ENCODE data around the gene SLC44A4.
"Not testable (repeated sequence)": the region's sequence is repeated elsewhere in the genome, so short reads cannot be mapped to it uniquely, and the experiment has no call there.

SLC44A4 gene

DNA sequence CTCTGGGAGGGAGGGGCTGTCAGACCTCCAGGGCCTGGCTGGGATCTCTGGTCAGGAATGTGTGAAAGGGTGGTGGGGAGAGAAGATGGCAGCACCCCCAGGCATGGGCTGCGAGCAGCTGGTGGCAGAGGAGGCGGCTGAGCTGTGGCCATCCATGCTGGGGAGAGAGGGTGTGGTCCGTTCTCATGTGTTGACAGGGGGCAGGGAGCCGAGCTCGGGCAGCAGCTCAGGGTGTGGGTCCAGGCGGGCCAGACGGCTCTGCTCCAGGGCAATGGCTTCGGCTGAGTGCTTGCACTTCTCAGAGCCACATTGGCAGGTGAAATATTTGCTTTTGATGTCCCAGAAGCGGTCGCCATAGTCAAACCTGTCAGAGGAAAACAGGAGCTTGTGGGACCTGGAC, 1.1 kb upstream of the SLC44A4 start:
- DNase-seq (ENCODE audit: low spot score) = no peak

DNA sequence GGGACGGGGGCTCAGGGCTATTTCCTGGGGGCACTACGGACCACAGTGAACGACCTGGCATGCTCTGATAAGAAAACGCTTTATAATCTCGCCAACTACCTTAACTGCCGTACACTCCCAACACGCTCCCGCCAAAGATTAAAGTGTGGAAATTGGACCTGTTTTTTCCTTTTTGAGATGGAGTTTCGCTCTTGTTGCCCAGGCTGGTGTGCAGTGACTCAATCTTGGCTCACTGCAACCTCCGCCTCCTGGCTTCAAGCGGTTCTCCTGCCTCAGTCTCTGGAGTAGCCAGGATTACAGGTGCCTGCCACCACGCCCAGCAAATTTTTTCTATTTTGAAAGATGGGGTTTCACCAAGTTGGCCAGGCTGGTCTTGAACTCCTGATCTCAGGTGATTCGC, 346 bp upstream of the SLC44A4 start:
- DNase-seq (ENCODE audit: low spot score) = no peak

DNA sequence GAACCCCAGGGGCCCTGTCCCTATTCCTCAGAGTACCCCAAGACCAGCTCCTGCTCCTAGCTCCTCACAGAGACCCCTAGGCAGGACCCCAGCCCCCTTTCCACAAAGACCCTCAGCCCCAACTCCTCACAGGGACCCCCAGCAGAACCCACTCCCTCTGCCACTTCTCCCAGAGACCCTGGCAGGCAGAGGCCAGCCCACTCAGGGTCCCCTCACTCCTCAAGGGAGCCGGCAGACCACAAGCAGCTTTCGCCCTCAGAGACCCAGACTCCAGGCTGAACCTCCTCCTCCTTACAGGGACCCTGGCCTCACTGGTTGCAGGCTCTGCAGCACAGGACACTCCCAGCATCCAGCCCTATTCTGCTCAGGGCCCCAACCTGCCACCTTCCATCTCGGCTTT, 575 bp downstream of the SLC44A4 start:
- no peak for DNase-seq (ENCODE audit: low spot score)

DNA sequence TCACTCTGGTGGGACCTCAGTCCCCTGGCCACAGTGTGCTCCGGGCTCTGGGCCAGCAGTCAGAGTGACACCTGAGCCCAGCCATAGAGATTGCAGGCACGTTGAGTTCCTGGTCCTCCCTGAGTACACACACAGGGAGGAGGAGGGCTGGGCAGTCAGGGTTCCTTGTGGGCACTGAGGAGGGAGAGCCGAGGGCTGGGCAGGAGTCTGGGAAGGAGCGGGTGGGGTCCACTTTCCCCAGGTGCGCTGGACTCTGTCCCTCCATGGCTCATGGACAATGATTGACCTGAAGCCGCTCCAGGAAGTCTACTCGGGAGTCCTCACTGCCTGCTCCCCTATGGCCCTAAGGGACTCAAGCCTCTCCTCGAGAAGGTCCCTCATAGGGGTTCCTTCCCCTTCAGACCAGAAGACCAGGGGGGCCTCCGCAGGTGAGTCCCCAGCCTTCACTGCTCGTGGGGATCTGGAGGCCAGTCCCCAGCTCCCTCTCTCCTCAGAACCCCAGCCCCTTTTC, 1.1 kb downstream of the SLC44A4 start:
- DNase-seq (ENCODE audit: low spot score) = no peak

DNA sequence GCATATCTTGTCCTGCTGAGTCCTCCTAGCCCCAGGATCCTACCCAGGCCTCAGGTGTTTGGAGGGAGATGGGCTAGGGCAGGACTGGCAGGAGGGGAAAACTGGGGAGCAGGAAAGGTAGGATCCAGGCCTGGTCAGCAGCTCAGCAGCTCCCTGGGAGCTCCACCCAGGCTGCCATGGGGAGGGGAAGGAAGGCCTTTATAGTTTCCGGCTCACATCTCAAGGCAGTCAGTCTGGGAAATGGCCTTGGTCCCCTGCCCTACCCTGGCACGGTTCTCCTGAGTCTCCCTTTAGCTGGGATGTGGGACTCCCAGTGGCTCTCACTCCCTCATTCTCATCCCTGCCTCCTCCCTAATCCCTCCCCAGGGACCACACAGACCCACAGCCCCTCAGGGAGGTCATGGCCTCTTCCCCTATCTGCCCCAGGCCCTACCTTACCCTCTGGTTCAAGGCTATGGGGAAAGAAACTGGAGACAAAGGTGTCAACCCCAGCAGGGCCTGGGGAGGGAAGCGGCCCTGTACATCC, 1.6 kb downstream of the SLC44A4 start:
- no peak for DNase-seq (ENCODE audit: low spot score)

- DNase-seq (ENCODE audit: low spot score) = no peak
Measured at GRCh38 chr6:31876357-31876756, 2.4 kb downstream of the SLC44A4 start.

GRCh38 chr6:31875877-31876276, 2.9 kb downstream of the SLC44A4 start:
- no peak for DNase-seq (ENCODE audit: low spot score)

- DNase-seq (ENCODE audit: low spot score) = no peak
Measured at GRCh38 chr6:31874836-31875572, 3.8 kb downstream of the SLC44A4 start.

GRCh38 chr6:31874084-31874670, 4.6 kb downstream of the SLC44A4 start:
- no peak for DNase-seq (ENCODE audit: low spot score)

GRCh38 chr6:31871046-31871659, 7.6 kb downstream of the SLC44A4 start:
- DNase-seq (ENCODE audit: low spot score) = no peak

DNA sequence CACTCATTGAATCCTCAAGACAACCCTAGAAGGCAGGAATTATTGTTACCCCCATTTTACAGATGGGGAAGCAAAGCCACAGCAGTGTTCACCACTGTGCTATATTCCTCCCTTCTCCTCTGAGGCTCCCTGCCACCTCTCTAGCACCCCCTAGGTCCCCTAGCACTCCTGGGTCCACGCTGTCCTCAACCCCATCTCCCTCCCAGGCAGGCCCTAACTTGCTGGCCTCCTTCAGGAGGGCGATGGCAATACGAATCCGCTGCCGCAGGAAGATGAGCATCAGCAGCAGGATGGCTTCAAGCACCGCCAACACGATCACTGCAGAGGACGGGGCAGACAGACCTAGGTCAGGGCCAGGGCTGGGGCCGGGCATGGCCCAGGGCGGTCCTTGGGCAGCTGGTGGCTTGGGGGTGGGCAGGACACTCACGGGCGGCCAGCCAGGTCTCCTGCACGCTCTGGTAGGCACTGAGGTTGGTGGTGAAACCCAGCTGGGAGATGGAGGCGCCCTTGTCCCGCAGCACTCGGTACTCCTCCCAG, 8.3 kb downstream of the SLC44A4 start:
- DNase-seq (ENCODE audit: low spot score) = no peak

DNA sequence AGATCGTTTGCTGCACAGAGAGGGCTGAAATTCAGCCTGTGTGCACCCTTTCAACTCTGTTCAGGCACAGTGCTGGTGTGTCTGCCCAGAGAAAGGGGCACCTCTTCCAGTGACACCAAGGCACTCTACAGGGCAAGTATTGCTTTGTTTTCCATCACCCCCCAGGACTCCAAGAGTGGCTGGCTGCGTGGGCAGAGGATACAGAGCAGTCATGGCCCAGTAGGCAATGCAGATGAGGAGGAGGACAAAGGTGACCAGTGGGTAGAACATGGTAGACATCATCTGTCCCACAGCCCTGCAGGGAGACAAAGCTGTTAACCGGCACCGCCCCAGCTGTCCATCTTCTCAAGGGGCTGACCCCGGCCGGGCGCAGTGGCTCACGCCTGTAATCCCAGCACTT, 9.5 kb downstream of the SLC44A4 start:
- DNase-seq (ENCODE audit: low spot score) = no peak

- DNase-seq (ENCODE audit: low spot score) = not testable (repeated sequence)
Measured at GRCh38 chr6:31868658-31868971, 10.2 kb downstream of the SLC44A4 start.

DNA sequence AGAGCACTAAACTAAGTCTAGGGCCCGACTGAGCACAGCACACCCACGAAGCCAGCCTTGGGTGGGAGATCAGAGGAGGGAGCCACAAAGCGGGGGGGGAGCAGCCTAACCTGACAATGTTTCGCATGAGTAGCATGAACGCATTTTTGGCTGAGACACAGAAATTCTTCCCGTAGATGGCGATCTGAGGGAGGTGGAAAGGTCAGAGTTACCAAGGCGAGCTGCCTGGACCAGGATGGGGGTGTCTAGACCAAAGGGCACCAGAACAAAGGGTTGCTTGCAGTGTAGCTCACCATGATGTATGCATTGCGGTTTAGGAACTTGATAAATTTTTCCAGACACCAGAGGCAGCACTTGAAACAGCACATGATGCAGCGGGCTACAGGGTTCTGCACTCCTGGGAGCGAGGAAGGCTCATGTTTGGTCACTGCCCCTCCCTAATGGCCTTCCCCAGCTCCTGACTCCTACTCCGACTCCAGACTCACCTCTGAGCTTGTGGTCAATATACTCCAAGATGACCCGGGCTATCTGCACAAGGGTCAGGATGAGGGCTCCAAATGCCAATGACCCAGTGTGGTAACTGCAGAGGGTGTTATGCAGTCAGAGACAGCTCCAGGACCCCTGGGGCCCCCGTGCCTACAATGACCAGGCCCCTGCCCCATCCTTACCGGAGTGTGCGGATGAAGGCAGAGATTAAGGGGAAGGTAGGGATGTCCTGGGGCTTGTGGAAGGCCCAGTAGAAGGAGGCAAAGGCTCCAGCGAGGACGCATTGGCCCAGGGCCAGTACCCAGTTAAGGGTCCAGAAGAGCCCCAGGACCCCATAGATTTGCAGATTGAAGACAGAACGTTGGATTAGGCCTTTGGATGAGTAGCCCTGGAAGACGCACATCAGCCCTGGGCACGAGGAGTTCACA, 13.3 kb downstream of the SLC44A4 start:
- peak; percentile 74 for DNase-seq (ENCODE audit: low spot score)

GRCh38 chr6:31864818-31865204, 14.0 kb downstream of the SLC44A4 start:
- no peak for DNase-seq (ENCODE audit: low spot score)

- not testable (repeated sequence) for DNase-seq (ENCODE audit: low spot score)
Measured at GRCh38 chr6:31864123-31864562, 14.7 kb downstream of the SLC44A4 start.

GRCh38 chr6:31862344-31863235, 16.2 kb downstream of the SLC44A4 start, which contains the start of gene NEU1:
NEU1 (minus strand) TSS chr6:31862821; CDS start chr6:31862776, 45 bp downstream.
- peak; percentile 99 for DNase-seq (ENCODE audit: low spot score)

GRCh38 chr6:31861919-31862343, 16.9 kb downstream of the SLC44A4 start:
- DNase-seq (ENCODE audit: low spot score) = no peak

DNA sequence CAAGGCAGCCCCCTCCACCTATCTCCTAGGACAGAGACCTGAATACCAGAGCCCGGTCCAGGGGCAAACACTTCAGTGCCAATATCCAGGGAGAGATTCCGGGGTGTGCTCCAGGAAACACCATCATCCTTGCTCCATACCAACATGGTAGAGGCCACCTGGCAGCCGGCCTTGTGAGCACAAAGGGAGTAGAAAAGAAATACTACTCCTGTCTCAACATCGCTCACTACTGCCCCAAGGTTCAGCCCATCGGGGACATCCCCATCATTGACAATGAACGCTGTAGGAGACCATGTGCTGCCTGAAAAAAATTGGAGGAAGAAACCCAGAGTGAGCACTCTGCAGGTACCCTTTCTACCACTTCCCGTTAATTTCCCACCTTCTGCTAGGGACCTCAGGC, 17.6 kb downstream of the SLC44A4 start:
- DNase-seq (ENCODE audit: low spot score) = no peak

DNA sequence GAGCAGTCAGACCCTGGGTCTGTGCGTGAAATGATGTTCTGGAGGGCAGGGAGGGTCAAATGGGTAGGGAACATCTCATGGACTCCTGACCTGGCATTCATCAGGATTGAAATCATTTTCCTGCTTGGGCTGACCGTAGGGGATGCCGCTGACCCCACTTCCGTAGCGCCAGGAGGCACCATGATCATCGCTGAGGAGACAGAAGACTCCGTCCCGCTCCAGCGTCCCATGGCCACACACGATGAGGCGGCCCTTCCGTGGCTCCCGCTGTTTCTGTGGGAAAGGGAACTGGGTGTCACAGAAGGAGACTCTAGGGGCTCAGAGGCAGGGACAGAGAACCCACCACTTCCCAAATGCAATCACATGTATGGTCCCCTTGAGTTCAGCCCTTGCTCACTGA, 18.4 kb downstream of the SLC44A4 start:
- no peak for DNase-seq (ENCODE audit: low spot score)

- DNase-seq (ENCODE audit: low spot score) = no peak
Measured at GRCh38 chr6:31859923-31860322, 18.9 kb downstream of the SLC44A4 start.
